ENCODE measurements around the gene KCNK15. TPM values are rescaled to one million over a fixed set of nuclear protein-coding genes. Genes with fewer than 3 reads are reported as not detected.
"Not testable (repeated sequence)": the region's sequence is repeated elsewhere in the genome, so short reads cannot be mapped to it uniquely, and the experiment has no call there.

Gene KCNK15
- total RNA-seq, 4 donors from 2014 or later, result 0.13 to 2.5 (median 0.23) TPM; not detected in 1

GRCh38 chr20:44758247-44759101, 12.8 kb downstream of the KCNK15 start:
- no peaks in the 10 kb centered on the region for H3K9me3 ChIP-seq
- intact Hi-C loops (cut with DNase I), result no loop called here
- TF ChIP-seq POLR2A (IDR thresholded peaks at IDR 0.05) (no peak), CTCF (IDR thresholded peaks at IDR 0.05) (no peak)
- peaks cover 0 to 33% (median 0%) of the 10 kb centered on the region in 4 donors for H3K27me3 ChIP-seq
- H3K4me1 ChIP-seq, result peaks cover 0 to 20% (median 0%) of the 10 kb centered on the region in 3 donors
- H3K27ac ChIP-seq, result no peak overlapping the region
- no peaks in the 10 kb centered on the region for H3K36me3 ChIP-seq
- H3K4me3 ChIP-seq, result no peak overlapping the region
- no peak for DNase-seq
- WGBS, 2 donors, result 58 to 59% methylated on average over 8 of the region's 10 CpGs

GRCh38 chr20:44759595-44759994, 13.9 kb downstream of the KCNK15 start:
- TF ChIP-seq POLR2A (IDR thresholded peaks at IDR 0.05) (no peak), CTCF (IDR thresholded peaks at IDR 0.05) (no peak)
- Histone ChIP-seq H3K27me3 (peaks cover 0 to 26% (median 0%) of the 10 kb centered on the region in 4 donors), H3K27ac (no peak overlapping the region), H3K9me3 (no peaks in the 10 kb centered on the region), H3K4me1 (peaks cover 0 to 20% (median 0%) of the 10 kb centered on the region in 3 donors), H3K36me3 (no peaks in the 10 kb centered on the region), H3K4me3 (no peak overlapping the region)
- intact Hi-C loops (cut with DNase I), result no loop called here
- 88 to 100% methylated on average over 1 of the region's 1 CpG for WGBS, 2 donors
- DNase-seq, result no peak

GRCh38 chr20:44761423-44761822, 15.8 kb downstream of the KCNK15 start:
- no peak for DNase-seq
- intact Hi-C loops (cut with DNase I), result no loop called here
- H3K27me3 ChIP-seq, result peaks cover 0 to 32% (median 0%) of the 10 kb centered on the region in 4 donors
- H3K36me3 ChIP-seq, result no peaks in the 10 kb centered on the region
- no peak for TF ChIP-seq POLR2A (IDR thresholded peaks at IDR 0.05)
- no peak for TF ChIP-seq CTCF (IDR thresholded peaks at IDR 0.05)
- peak overlapping the region in 1 of 4 donors; percentile 9 for H3K27ac ChIP-seq
- H3K4me1 ChIP-seq, result peaks cover 0 to 20% (median 0%) of the 10 kb centered on the region in 3 donors
- no peaks in the 10 kb centered on the region for H3K9me3 ChIP-seq
- WGBS, 2 donors, result 47 to 52% methylated on average over 3 of the region's 3 CpGs
- H3K4me3 ChIP-seq, result no peak overlapping the region

- Histone ChIP-seq H3K27me3 (peaks cover 0 to 39% (median 0%) of the 10 kb centered on the region in 4 donors), H3K27ac (peak overlapping the region in 3 of 4 donors; percentile 20 to 66 (median 25)), H3K9me3 (no peaks in the 10 kb centered on the region), H3K4me3 (no peak overlapping the region), H3K4me1 (peaks cover 0 to 20% (median 0%) of the 10 kb centered on the region in 3 donors), H3K36me3 (no peaks in the 10 kb centered on the region)
- no peak for DNase-seq
- 47 to 56% methylated on average over 7 to 8 of the region's 10 CpGs for whole genome bisulfite sequencing, 2 donors
- no peak for TF ChIP-seq CTCF (IDR thresholded peaks at IDR 0.05)
- TF ChIP-seq POLR2A (IDR thresholded peaks at IDR 0.05), result no peak
- intact Hi-C loops (cut with DNase I), result no loop called here
Observed at GRCh38 chr20:44762466-44763140, 16.9 kb downstream of the KCNK15 start.

GRCh38 chr20:44763798-44764197, 18.1 kb downstream of the KCNK15 start:
- DNase-seq; H3K27ac ChIP-seq; H3K9me3 ChIP-seq; intact Hi-C loops (cut with DNase I); H3K36me3 ChIP-seq; H3K4me3 ChIP-seq: not testable (repeated sequence)
- H3K4me1 ChIP-seq, result peaks cover 0 to 20% (median 0%) of the 10 kb centered on the region in 3 donors
- 79 to 86% methylated on average over 3 of the region's 3 CpGs for WGBS, 2 donors
- H3K27me3 ChIP-seq, result peaks cover 0 to 46% (median 0%) of the 10 kb centered on the region in 4 donors
